GM15510 (cell line): ENCODE results near the gene KDM2A.

ENCODE experiments used
- POLR2A ChIP-seq: IDR thresholded peaks from 3 replicates; pipeline ENCODE4 v1.6.1; 2011; ENCODE audit warnings: borderline replicate concordance; ENCODE audit not compliant: insufficient read length; ENCODE audit errors: extremely low read depth

Gene KDM2A

DNA sequence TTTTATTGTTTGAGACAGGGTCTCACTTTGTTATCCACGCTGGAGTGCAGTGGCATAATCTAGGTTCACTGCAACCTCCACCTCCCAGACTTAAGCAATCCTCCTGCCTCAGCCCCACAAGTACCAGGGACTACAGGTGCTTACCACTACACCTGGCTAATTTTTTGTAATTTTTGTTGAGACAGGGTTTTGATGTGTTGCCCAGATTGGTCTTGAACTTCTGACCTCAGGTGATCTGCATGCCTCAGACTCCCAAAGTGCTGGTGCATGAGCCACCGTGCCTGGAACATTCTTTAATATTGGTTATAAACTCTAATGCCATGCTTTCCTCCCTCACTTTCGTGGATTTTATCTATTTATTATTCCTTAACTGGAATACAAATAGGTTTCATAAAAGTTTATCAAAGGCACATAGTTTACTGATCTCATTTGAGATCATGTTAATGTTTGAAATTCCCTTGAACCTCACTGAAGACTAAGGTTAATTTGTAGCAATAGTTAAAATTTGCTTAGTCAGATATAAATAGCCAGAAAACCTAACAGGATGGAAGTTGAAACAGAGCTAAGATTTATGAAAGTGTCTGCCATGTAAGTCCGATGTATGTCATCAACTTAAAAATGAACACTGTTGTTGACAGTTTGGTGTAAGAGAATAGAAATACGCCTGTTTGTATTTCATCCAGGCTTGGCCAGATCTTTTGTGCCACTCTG lies 27.6 kb downstream of the KDM2A start:
- TF ChIP-seq POLR2A, result no peak

GRCh38 chr11:67153971-67154370 lies 34.9 kb downstream of the KDM2A start:
- TF ChIP-seq POLR2A, result no peak

GRCh38 chr11:67154726-67155125 lies 35.7 kb downstream of the KDM2A start:
- TF ChIP-seq POLR2A, result no peak

GRCh38 chr11:67157691-67158090 lies 38.6 kb downstream of the KDM2A start:
- TF ChIP-seq POLR2A, result no peak

GRCh38 chr11:67158221-67158620 lies 39.2 kb downstream of the KDM2A start:
- no peak for TF ChIP-seq POLR2A

DNA sequence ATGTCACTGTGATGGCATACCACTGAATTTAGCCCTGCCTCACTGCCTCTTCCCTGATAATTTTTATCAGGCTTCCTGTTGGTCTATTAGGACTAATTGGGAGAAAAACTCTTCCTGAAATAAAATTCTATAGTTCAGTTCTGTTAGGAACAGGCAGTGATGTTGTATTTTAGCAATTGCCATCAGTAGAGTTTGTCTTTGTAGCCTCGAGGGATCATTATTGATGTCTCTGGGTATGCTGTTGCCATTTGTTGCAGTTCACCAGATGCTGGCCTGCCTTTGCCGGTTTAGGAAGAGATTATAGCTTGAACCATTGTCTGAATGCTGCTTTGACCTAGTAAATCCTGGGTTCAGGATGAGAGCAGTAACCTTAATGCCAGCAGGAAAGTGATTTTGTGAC lies 41.0 kb downstream of the KDM2A start:
- TF ChIP-seq POLR2A, result no peak

GRCh38 chr11:67160872-67161783 lies 42.1 kb downstream of the KDM2A start:
- TF ChIP-seq POLR2A, result no peak

GRCh38 chr11:67163006-67163405 lies 43.9 kb downstream of the KDM2A start:
- TF ChIP-seq POLR2A, result no peak

- no peak for TF ChIP-seq POLR2A
These were observed 46.6 kb downstream of the KDM2A start for GRCh38 chr11:67165623-67166022.

GRCh38 chr11:67167091-67167490 lies 48.0 kb downstream of the KDM2A start:
- TF ChIP-seq POLR2A, result no peak

GRCh38 chr11:67167719-67168118 lies 48.7 kb downstream of the KDM2A start:
- no peak for TF ChIP-seq POLR2A

DNA sequence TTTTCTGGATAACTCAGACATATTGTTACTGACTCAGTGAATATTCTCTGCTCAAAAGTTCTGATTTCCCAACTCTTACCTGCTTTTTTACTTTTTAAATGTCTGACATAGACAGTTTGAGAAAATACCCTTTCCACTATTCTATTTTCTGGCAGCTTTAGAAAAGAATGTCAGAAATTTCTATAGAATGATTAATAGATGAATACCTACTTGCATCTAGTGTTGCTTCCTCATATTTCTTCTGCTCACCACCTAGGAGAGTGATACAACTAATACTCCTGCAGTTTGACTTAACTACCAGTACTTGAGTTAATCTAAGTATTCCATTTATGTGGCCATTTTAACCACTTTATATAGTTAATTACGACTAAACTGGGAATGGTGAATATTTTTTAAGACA lies 55.2 kb downstream of the KDM2A start:
- TF ChIP-seq POLR2A, result no peak

DNA sequence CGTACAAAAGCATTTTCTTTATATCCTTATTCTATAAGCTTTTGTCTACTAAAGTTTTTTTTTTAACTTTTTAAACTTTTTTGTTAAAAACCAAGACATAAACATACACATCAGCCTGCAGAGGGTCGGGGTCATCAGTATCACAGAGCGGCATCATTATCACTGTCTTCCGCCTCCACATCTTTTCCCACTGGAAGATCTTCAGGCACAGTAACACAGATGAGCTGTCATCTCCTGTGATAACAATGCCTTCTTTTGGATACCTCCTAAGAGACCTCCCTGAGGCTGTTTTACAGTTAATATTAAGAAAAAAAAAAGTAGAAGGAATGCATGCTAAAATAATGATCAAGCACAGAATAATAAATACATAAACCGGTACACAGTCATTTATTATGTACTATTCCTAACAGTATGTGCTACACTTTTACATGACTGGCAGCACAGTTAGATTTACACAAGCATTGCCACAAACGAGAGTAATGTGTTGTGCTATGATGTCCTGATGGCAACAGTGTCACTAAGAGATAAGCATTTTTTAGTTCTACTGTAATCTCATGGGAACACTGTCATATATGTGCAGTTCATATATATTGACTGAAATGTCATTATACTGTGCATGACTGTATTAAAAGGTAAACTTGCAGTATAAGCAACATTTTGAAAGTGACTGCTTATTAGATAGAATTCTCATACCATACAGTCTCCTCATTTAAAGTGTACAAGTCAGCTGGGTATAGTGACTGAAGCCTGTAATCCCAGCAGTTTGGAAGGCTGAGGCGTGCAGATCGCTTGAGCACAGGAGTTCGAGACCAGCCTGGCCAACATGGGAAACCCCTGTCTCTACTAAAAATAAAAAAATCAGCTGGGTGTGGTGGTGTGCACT lies 58.6 kb downstream of the KDM2A start:
- TF ChIP-seq POLR2A, result no peak

- no peak for TF ChIP-seq POLR2A
These were observed 59.4 kb downstream of the KDM2A start for GRCh38 chr11:67178421-67178820.

- TF ChIP-seq POLR2A, result no peak
These were observed 59.8 kb downstream of the KDM2A start for GRCh38 chr11:67178878-67179277.
